A549 (cell line): ENCODE measurements around the gene ATL2. TPM values are rescaled to one million over a fixed set of nuclear protein-coding genes. Genes with fewer than 3 reads are reported as not detected.
"Not testable (repeated sequence)": the region's sequence is repeated elsewhere in the genome, so short reads cannot be mapped to it uniquely, and the experiment has no call there.

ENCODE experiments used
- ATAC-seq, 2 experiments: fragments of 200-7000 bp in 1 of 2; fragments of >200 bp in 1 of 2; cut with Nextera tagmentation in 1 of 2; cut with Tn5 transposase in 1 of 2; 3 replicates each; pipeline versions ENCODE4 v1.8.0 to v1.9.1; 2018 to 2020; ENCODE audit warnings: mild to moderate bottlenecking in 1 of 2, moderate library complexity in 1 of 2
- CTCF ChIA-PET: fragments of 300-600 bp; sonication (Branson Sonifier 250); formaldehyde crosslinking; extraction: SDS; loops from one replicate; lab custom pipeline; 2021; ENCODE audit warnings: antibody characterized with exemption, inconsistent platforms; lab: Yijun Ruan, JAX
- POLR2A ChIA-PET: fragments of 350-600 bp; formaldehyde crosslinking; extraction: SDS; loops from one replicate; lab custom pipeline; 2021; ENCODE audit warnings: antibody characterized with exemption, inconsistent platforms; lab: Yijun Ruan, JAX
- DNase-seq, 2 experiments: peaks; one replicate each; pipeline versions ENCODE4 v3.0.0 to v3.0.0-alpha.2; 2011 to 2016; ENCODE audit warnings: low read depth in 1 of 2, low spot score in 1 of 2
- FAIRE-seq: peaks from 2 replicates; lab custom pipeline; 2011; peaks lifted over from hg19 to GRCh38; lab: Jason Lieb, UNC
- H3K27ac ChIP-seq, 2 experiments: fragments of >200 bp; sonication (Bioruptor Twin); formaldehyde crosslinking; 3 replicates each; pipeline ENCODE4 v1.5.1; 2016 to 2017
- H3K4me1 ChIP-seq: fragments of >200 bp; sonication (Bioruptor Twin); formaldehyde crosslinking; 3 replicates; pipeline ENCODE4 v1.6.1; 2016
- H3K4me2 ChIP-seq: fragments of >200 bp; sonication (Bioruptor Twin); formaldehyde crosslinking; 3 replicates; pipeline ENCODE4 v1.6.1; 2016
- H3K4me3 ChIP-seq: fragments of >200 bp; sonication (Bioruptor Twin); formaldehyde crosslinking; 3 replicates; pipeline ENCODE4 v1.5.1; 2016
- H3K9me3 ChIP-seq: fragments of >200 bp; sonication (Bioruptor Twin); formaldehyde crosslinking; 3 replicates; pipeline ENCODE4 v1.6.1; 2016
- ATOH8 ChIP-seq: fragments of 250-450 bp; sonication (Bioruptor Pico); IDR thresholded peaks from 2 replicates; pipeline ENCODE4 v1.5.0; 2020; ENCODE audit warnings: low read depth, mild to moderate bottlenecking, moderate library complexity
- CHD2 ChIP-seq: fragments of 150-350 bp; IDR thresholded peaks from 2 replicates; pipeline ENCODE4 v1.6.1; 2014; ENCODE audit warnings: low read length; ENCODE audit not compliant: partially characterized antibody
- FOSL2 ChIP-seq, 2 experiments: fragments of 450-650 bp in 1 of 2; fragments of >200 bp in 1 of 2; sonication (Bioruptor Twin) in 1 of 2; formaldehyde crosslinking; IDR thresholded peaks; 2 replicates each; pipeline versions ENCODE4 v1.5.0 to v1.6.1; 2016 to 2020; ENCODE audit warnings: mild to moderate bottlenecking in 1 of 2, moderate library complexity in 1 of 2
- HES2 ChIP-seq: fragments of >200 bp; sonication (Bioruptor Twin); formaldehyde crosslinking; IDR thresholded peaks from 2 replicates; pipeline ENCODE4 v1.6.1; 2016
- HEYL ChIP-seq: fragments of 250-450 bp; sonication (Bioruptor Pico); IDR thresholded peaks from 2 replicates; pipeline ENCODE4 v1.8.0; 2021; ENCODE audit warnings: mild to moderate bottlenecking, moderate library complexity
- HOXA7 ChIP-seq: fragments of 250-450 bp; sonication (Bioruptor Pico); IDR thresholded peaks from 2 replicates; pipeline ENCODE4 v1.5.0; 2020; ENCODE audit warnings: mild to moderate bottlenecking, moderate library complexity
- MAZ ChIP-seq: fragments of 150-350 bp; IDR thresholded peaks from 2 replicates; pipeline ENCODE4 v1.6.1; 2014; ENCODE audit warnings: antibody characterized with exemption, low read depth, low read length, borderline replicate concordance
- NFE2L2 ChIP-seq: fragments of 150-350 bp; conservative IDR thresholded peaks from 2 replicates; pipeline ENCODE4 v1.6.1; 2014; ENCODE audit warnings: low read length
- RARB ChIP-seq: fragments of 250-450 bp; sonication (Bioruptor Pico); IDR thresholded peaks from 2 replicates; pipeline ENCODE4 v1.8.0; 2021; ENCODE audit warnings: mild to moderate bottlenecking, moderate library complexity
- REST ChIP-seq: fragments of 200-600 bp; sonication (generic); IDR thresholded peaks from 2 replicates; pipeline ENCODE4 v1.6.1; 2016; ENCODE audit warnings: antibody characterized with exemption, mild to moderate bottlenecking, moderate library complexity
- WGBS: methylation state at CpG from one replicate; pipeline ENCODE4 v1.1.6; 2017; ENCODE audit errors: missing lambda C conversion rate; 5-methylcytosine and 5-hydroxymethylcytosine counted together
- polyA plus RNA-seq, 4 experiments: library from polyadenylated mRNA; depleted of rRNA in 3 of 4; stranded (reverse); fragments of >200 nt; fragmentation: RNase III in 1 of 4; extraction: RNeasy Plus Mini Kit Qiagen cat#74134 plus additional on column Dnase treatment in 1 of 4; gene quantifications; 2 replicates in 3 of 4; 3 replicates in 1 of 4; pipeline ENCODE4 v1.2.3, GENCODE V29; 2011 to 2017
- TF ChIP-seq, protein P1 (sequence below): IDR thresholded peaks from 2 replicates; pipeline ENCODE4 v1.6.1; 2012
- TF ChIP-seq, protein P2 (sequence below): IDR thresholded peaks from 2 replicates; pipeline ENCODE4 v1.6.1; 2012
- TF ChIP-seq, protein P3 (sequence below): fragments of 150-350 bp; IDR thresholded peaks from 2 replicates; pipeline ENCODE4 v1.6.1; 2014; ENCODE audit warnings: low read depth, mild to moderate bottlenecking, low read length

Gene ATL2
- polyA plus RNA-seq, 2 of the 4 experiments (the other 2 are of a cell fraction): 77.6 to 85.3 TPM

- no peak for TF ChIP-seq REST
- TF ChIP-seq HES2: no peak
- TF ChIP-seq MAZ: no peak
- TF ChIP-seq, all 56 proteins: peak for 0
Observed at GRCh38 chr2:38386821-38387220, 9.7 kb upstream of the ATL2 start (continued).

- Histone ChIP-seq H3K27ac (no peak overlapping the region), H3K4me3 (no peak overlapping the region), H3K4me2 (no peak overlapping the region), H3K4me1 (no peaks in the 10 kb centered on the region), H3K9me3 (no peaks in the 10 kb centered on the region)
- no peak for TF ChIP-seq RARB (CRISPR knock-in tag)
- TF ChIP-seq, protein P1, sequence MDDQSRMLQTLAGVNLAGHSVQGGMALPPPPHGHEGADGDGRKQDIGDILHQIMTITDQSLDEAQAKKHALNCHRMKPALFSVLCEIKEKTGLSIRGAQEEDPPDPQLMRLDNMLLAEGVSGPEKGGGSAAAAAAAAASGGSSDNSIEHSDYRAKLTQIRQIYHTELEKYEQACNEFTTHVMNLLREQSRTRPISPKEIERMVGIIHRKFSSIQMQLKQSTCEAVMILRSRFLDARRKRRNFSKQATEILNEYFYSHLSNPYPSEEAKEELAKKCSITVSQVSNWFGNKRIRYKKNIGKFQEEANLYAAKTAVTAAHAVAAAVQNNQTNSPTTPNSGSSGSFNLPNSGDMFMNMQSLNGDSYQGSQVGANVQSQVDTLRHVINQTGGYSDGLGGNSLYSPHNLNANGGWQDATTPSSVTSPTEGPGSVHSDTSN: no peak
- no peak for TF ChIP-seq CHD2
- TF ChIP-seq, protein P2, sequence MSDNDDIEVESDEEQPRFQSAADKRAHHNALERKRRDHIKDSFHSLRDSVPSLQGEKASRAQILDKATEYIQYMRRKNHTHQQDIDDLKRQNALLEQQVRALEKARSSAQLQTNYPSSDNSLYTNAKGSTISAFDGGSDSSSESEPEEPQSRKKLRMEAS: no peak
- TF ChIP-seq HEYL: no peak
- 78% methylated on average over 2 of the region's 2 CpGs for WGBS
- POLR2A ChIA-PET: no interaction called here
- no peak for FAIRE-seq
- peak; percentile 39 to 49; a peak in 3 of 6 replicates for ATAC-seq
- CTCF ChIA-PET: interaction anchor here (1.0 kb wide), 2 partner anchors 15 to 71 kb away, joined by 3 to 4 read pairs; no protein-coding TSS in a partner anchor
- DNase-seq: no peak
Observed at GRCh38 chr2:38386377-38386776, 9.3 kb upstream of the ATL2 start.

- no peak overlapping the region for H3K27ac ChIP-seq
- no peaks in the 10 kb centered on the region for H3K4me1 ChIP-seq
- TF ChIP-seq, protein P3, sequence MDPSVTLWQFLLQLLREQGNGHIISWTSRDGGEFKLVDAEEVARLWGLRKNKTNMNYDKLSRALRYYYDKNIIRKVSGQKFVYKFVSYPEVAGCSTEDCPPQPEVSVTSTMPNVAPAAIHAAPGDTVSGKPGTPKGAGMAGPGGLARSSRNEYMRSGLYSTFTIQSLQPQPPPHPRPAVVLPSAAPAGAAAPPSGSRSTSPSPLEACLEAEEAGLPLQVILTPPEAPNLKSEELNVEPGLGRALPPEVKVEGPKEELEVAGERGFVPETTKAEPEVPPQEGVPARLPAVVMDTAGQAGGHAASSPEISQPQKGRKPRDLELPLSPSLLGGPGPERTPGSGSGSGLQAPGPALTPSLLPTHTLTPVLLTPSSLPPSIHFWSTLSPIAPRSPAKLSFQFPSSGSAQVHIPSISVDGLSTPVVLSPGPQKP: no peak
- TF ChIP-seq HOXA7 (CRISPR knock-in tag): no peak
- TF ChIP-seq FOSL2 (IDR thresholded peaks at IDR 0.05): no peak
- TF ChIP-seq FOSL2 (CRISPR knock-in tag; IDR thresholded peaks at IDR 0.05): no peak
- no peak for TF ChIP-seq ATOH8 (CRISPR knock-in tag)
- TF ChIP-seq NFE2L2: no peak
- ChIA-PET CTCF (interaction anchor here (1.8 to 2.2 kb wide), 3 partner anchors 8 to 68 kb away, joined by 4 to 11 read pairs (median 6); partner anchors contain the start of gene ATL2), POLR2A (no interaction called here)
- no peak for DNase-seq
- no peak for FAIRE-seq
- 22% methylated on average over 3 of the region's 3 CpGs for WGBS
- no peak for ATAC-seq
- no peaks in the 10 kb centered on the region for H3K9me3 ChIP-seq
- H3K4me2 ChIP-seq: no peak overlapping the region
- H3K4me3 ChIP-seq: no peak overlapping the region
Observed at GRCh38 chr2:38384338-38384737, 7.3 kb upstream of the ATL2 start.

DNA sequence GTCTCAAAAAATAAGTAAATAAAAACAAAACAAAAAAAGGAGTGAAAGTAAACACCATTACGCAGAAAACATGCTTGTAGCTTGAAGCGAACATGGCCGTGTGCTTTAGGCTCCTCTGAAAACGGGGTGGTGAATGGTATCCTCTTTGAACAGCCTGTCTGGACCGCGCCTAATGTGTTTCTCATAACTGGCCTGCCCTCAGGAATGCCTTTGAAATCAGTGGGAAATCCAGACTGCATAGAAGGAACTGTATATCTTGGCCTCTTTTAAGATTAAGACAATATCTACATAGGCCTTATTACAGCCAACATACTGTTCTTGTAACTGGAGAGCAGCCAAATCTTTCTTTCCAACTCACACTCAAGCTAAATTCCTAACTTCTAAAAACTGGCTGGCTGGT is 6.7 kb upstream of the ATL2 start:
- peak; percentile 7 for FAIRE-seq
- CTCF ChIA-PET: interaction anchor here (1.1 to 2.2 kb wide), 4 partner anchors 8 to 68 kb away, joined by 3 to 11 read pairs (median 5); partner anchors contain the start of gene ATL2
- POLR2A ChIA-PET, ATAC-seq, H3K27ac ChIP-seq, H3K4me1 ChIP-seq, DNase-seq, H3K4me3 ChIP-seq, H3K4me2 ChIP-seq, H3K9me3 ChIP-seq: not testable (repeated sequence)
- WGBS: 76% methylated on average over 6 of the region's 6 CpGs
